Dermis microvascular lymphatic vessel endothelial cell (primary cell): Measurements from ENCODE around the gene DNAH3. TPM values are rescaled to one million over a fixed set of nuclear protein-coding genes. Genes with fewer than 3 reads are reported as not detected.
A peak's percentile ranks its signal among the peaks of the same experiment; 100 is the strongest.
"Not testable (repeated sequence)": the region's sequence is repeated elsewhere in the genome, so short reads cannot be mapped to it uniquely, and the experiment has no call there.

Experiments
- DNase-seq, 2 donors: peaks; one replicate each; pipeline versions ENCODE4 v3.0.0 to v3.0.0-alpha.2; 2010; ENCODE audit warnings: low read depth in 2 of 2
- total RNA-seq: library from RNA; depleted of rRNA; stranded (reverse); fragments of >200 nt; gene quantifications from 2 replicates; pipeline ENCODE4 v1.2.1, GENCODE V29; 2014

Gene DNAH3
- total RNA-seq, 1 donor from 2014 or later, result under 0.01 TPM

DNA sequence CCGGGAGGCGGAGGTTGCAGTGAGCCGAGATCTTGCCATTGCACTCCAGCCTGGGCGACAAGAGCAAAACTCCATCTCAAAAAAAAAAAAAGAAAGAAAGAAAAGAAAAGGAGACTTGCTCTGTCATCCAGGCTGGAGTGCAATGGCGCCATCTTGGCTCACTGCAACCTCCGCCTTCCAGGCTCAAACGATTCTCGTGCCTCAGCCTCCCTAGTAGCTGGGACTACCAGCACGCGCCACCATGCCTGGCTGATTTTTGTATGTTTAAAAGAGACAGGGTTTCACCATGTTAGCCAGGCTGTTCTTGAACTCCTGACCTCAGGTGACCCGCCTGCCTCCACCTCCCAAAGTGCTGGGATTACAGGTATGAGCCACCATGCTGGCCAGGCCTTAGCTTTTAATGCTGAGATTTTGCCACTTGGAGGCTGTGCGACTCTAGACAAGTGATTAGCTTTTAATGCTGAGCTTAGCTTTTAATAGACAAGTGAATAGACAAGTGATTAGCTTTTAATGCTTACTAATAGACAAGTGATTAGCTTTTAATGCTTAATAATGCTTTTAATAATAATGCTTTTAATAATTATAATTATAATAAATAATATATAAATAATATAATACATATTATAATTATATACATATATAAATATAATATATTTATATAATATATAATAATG, 17.4 kb upstream of the DNAH3 start:
- no peak for DNase-seq

DNA sequence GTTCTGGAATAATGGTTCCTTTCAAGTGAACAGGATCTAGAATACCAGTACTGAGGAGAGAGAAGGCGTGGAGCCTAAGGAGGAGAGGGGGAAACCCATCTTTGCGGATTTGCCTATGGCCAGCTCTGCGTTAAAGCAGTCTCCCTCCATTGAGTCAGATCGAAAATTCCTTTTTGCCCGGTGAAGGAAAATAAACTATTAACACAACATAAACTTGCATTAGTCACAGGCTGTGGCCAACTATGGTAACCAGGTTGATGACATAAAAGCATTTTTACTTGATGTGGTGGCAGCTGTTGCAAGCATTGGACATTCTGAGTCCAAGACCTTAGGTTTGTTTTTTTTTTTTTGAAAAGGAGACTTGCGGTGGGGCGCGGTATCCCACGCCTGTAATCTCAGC, 16.7 kb upstream of the DNAH3 start:
- no peak for DNase-seq

DNA sequence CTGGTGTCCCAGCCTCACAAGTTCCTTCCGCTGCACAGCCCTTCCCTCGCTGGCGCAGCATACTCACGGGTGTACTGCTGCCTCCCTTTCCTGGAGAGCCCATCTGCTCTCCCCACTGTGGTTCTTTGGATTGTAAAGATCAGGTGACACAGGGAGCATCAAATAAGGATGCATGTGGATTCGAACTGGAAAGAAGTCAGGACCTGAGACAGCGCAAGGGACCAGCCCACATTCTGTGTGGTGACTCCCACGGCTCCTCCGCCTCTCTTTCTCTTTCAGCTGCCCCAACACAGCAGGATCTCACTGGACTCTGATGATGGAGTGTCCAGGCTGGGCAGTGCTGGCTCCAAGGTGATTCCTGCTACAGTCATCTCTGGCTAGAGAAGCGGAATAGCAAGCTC, 15.9 kb upstream of the DNAH3 start:
- no peak for DNase-seq

DNA sequence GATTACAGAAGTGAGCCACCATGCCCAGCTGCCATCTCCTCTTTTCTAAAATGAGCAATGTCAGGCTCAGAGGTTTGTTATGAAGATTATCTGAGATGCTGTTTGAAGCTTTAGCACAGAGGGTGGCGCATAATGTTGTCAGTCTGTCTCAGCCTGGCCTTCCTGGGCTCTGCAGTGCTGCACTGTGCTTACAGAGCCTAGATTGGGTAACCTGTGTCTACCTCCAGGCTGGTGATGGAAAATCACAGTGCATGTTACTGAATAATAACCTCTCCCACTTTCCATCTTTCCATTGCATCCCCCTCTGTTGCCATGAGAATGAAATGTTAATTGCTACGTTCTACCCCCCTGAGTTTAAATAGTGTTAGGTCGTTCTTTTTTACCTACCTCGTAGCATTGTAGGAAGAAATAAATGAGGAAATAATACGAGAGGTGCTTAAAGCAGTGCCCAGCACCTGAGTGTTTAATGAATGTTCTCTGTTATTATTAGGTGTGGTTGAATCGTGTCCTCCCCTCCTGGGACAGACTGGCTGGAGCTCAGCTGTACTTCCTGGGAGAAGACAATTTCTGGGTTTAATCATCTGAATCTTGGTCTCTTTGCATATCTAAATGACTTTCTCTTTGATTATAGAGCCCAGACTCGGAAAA, 14.0 kb upstream of the DNAH3 start:
- DNase-seq, result no peak

DNA sequence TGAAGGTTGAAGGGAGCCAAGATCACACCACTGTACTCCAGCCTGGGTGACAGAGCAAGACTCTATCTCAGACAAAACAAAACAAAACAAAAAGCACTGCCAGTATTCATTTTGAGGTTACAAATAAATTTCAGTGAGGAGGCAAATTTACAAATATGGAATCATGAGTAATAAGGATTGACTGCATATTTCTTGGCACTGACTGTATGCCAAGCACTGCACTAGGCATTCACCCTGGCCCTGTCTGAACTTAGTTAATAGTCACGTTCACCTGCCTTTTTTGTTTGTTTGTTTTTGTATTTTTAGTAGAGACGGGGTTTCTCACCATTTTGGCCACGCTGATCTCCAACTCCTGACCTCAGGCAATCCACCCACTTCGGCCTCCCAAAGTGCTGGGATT, 12.9 kb upstream of the DNAH3 start:
- no peak for DNase-seq

DNA sequence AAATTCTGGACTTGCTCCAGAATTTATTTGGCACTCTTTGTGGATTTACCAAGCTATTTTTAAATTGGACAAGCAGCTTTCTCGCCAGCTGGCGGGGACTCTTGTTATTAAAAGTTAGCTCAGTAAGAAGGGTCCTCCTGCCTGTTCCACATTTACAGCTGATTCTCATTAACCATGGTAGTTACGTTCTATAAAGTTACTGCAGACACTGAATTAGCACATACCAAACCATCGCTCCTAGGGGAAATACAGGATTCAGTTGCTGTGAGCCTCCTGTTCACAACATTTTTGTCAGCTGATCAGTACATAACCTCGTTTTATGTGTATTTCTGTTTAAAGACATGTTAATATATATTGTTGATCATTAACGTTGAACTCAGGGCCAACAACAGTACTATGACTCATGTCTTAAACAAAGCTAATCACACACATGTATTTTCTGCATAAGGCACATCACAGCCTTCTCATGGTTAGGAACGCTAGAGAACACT, 12.1 kb upstream of the DNAH3 start:
- no peak for DNase-seq

DNA sequence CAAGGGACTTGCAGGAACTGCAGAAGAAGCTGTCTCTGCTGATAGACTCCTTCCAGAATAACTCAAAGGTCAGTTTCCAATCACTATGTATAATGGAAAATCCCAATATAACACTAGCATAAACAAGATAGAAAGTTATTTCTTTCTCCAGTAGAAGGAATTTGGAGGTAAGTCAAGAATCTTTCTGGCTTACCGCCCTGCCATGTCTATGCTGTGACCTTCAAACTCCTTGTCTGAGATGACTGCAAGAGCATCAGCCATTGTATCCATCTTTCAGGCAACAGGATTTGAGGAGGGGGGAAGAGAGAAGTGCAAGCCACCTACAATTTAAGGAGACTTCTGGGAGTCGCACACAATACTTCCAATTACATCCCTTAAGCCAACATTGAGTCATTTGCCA, 10.6 kb upstream of the DNAH3 start:
- DNase-seq, result no peak

DNA sequence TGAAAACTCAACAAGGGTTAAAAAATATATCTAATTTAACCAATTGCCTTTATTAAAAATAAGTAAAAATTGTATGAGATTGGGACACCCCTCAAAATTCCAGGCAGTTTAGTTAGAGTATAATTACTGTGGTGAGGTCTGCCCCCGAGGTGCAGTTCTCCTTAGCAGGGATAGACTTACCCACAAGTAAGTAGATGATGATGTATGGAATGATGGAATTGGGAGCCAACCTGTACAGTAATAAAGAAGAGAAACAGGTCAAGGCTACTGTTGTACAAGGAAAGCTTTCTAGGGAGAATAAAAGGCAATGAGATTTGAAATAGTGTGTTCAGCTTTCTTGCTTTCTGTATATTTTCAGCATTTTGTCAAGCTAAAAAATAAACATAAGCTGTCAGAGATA, 9.6 kb upstream of the DNAH3 start:
- no peak for DNase-seq

DNA sequence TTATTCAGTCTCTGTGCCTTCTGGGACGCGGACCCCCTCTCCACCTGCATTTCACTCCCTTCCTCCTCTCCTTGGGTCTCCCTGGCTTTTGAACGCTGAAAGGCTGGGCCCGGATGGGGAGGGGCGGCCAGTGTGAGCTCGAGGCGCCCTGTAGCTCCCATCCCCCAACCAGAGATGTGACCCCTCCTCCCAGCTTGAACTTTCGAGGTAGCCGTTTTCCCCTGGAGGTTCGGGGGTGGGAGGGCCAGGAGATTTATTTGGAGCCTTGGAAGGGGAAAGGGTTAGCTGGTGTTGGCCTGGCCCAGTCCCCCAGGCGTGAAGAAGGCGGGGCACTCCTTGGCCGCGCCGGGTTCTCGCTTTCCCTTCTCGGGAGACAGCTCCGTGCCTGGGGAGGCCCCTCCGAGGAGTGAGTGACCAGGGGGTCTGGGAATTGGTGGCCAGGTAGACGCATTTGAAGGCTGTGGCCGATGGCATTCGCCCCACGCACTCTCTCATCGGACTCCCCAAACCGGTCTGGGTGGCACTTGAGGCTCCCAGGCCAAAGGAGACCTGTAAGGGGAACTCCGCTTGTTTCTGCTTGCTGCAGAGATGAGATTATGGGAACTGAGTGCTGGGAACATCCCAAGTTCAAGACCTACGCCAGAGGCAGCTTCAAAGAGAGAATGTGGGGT, 8.8 kb upstream of the DNAH3 start:
- DNase-seq, result no peak

GRCh38 chr16:21158208-21159110, 7.8 kb upstream of the DNAH3 start, which contains the start of gene LDAF1:
Gene LDAF1 (plus strand): TSS chr16:21158674. CDS start chr16:21161183, 2,509 bp downstream.
- DNase-seq, result peak in 1 of 2 donors; percentile 52

- no peak for DNase-seq
Observed at GRCh38 chr16:21157632-21158031, 7.0 kb upstream of the DNAH3 start.

DNA sequence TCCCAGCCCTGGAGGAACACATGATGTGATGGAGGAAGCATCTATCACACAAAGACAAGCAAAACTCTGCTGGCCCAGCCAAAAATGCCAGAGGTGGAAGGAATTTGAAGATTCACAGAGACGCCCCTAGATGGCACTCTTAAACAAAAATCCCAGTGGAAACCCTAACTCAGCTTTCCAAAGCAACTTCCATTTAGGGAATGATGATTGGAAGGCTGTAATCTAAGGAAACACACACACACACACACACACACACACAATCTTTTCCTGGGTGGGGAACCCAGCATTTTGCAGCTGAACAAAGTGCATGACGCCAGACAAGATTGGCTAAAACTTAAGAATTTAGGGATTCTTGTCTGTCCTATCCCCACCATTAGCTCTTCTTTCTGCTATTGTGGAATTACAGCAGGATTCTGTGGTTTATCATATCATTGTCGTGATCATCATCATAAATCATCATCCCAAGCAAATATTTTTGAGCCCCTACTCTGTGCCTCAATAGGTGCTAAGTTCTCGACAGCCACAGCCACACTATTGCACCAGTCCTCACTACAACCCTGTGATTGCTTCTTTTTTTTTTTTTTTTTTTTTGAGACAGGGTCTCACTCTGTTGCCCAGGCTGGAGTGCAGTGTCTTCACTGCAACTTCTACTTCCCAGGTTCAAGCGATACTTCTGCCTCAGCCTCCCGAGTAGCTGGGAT, 6.3 kb upstream of the DNAH3 start:
- peak; percentile 45 to 75 for DNase-seq

GRCh38 chr16:21156011-21156410, 5.4 kb upstream of the DNAH3 start:
- DNase-seq, result not testable (repeated sequence)

- DNase-seq, result not testable (repeated sequence)
Observed at GRCh38 chr16:21153124-21153729, 2.6 kb upstream of the DNAH3 start.

- DNase-seq, result not testable (repeated sequence)
Observed at GRCh38 chr16:21152160-21153030, 1.7 kb upstream of the DNAH3 start.

DNA sequence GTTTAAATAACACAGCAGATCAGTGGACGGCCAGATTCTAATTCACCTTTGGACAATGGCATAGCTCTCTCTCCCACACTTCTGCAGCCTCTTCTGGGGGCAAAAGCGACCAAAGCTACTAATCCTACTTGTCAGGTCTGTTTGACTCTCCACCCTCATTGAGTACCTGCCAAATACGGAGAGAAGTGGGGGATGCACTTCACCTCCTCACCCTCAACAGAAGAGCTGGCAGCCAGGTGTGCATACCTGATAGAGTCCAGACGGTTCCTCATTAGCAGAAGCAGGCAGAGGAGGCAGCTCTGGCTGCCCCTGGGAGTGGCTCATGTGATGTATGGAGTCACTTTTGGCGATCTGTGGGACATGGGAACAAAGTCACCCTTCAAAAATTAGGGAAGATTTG, 4.9 kb downstream of the DNAH3 start:
- DNase-seq, result no peak

DNA sequence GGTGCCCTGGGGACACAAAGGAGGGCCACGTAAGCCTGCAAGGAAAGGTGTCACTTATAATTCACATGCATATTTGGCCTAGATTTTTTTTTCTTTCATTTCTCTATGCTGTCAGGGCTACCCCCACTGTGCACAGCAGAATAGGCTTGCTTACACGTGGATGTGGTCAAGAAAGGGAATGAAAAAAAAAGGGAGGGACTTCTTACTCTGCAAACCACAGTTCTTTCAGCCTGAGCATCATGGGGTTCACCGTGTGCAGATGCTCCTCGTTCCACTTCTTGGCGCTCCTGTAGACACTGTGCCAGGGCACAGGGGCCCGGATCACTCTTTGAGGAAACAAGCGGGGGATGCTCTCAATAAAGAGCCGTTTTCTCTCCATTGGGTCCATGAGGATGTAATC, 16.6 kb downstream of the DNAH3 start:
- no peak for DNase-seq

DNA sequence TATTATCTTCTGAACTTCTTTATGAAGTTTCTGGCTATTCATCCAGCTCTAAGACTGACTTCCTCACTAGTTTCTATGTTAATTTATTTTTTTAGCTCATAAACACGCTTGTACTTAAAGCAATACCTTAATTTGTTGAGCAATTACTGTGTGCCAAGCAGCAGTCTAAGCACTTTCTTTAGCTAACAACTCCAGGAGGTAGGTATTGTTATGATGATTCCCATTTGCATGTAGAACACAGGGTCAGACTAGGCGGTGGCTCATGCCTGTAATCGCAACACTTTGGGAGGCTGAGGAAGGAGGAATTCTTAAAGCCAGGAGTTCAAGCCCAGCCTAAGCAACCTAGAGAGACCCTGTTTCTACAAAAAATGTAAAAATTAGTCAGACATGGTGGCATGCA, 19.8 kb downstream of the DNAH3 start:
- DNase-seq, result no peak

- DNase-seq, result no peak
Observed at GRCh38 chr16:21128991-21129390, 21.7 kb downstream of the DNAH3 start.

DNA sequence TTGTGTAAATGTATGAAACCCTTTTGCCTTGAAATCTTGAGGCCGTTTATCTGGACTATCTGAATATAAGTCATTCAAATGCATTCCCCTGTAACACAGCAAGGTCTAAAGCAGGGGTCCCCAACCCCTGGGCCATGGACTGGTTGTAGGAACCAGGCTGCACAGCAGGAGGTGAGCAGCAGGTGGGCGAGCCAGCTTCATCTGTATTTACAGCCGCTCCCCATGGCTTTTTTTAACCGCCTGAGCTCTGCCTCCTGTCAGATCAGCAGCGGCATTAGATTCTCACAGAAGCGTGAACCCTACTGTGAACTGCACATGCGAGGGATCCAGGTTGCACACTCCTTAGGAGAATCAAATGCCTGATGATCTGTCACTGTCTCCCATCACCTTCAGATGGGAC, 24.1 kb downstream of the DNAH3 start:
- DNase-seq, result no peak
